Activated CD8-positive, alpha-beta memory T cell treated with anti-CD3 and anti-CD28 coated beads, Interleukin-2, amount 50 U/mL, for 24 hours (primary cell): ENCODE measurements around the gene HSF5.
A peak's percentile ranks its signal among the peaks of the same experiment; 100 is the strongest.
"Not testable (repeated sequence)": the region's sequence is repeated elsewhere in the genome, so short reads cannot be mapped to it uniquely, and the experiment has no call there.

Experiments used
- DNase-seq: peaks from one replicate; pipeline ENCODE4 v3.0.0-alpha.2; 2020; ENCODE audit errors: extremely low read depth

Gene HSF5

GRCh38 chr17:58516644-58517377, 28.6 kb upstream of the HSF5 start:
- DNase-seq = no peak

GRCh38 chr17:58515286-58515685, 27.1 kb upstream of the HSF5 start:
- DNase-seq = no peak

GRCh38 chr17:58514770-58515157, 26.6 kb upstream of the HSF5 start:
- DNase-seq = no peak

- DNase-seq = peak; percentile 39
Observed at GRCh38 chr17:58513965-58514769, 26.0 kb upstream of the HSF5 start, which contains the start of gene MTMR4. MTMR4 (minus strand) TSS chr17:58514638; CDS start chr17:58514407, 231 bp downstream.

GRCh38 chr17:58513267-58513964, 25.2 kb upstream of the HSF5 start:
- DNase-seq = no peak

GRCh38 chr17:58510075-58510474, 21.9 kb upstream of the HSF5 start:
- no peak for DNase-seq

- no peak for DNase-seq
Observed at GRCh38 chr17:58508341-58509067, 20.3 kb upstream of the HSF5 start.

- no peak for DNase-seq
Observed at GRCh38 chr17:58507123-58507634, 19.0 kb upstream of the HSF5 start.

- no peak for DNase-seq
Observed at GRCh38 chr17:58506354-58507080, 18.3 kb upstream of the HSF5 start.

- DNase-seq = no peak
Observed at GRCh38 chr17:58504826-58505351, 16.7 kb upstream of the HSF5 start.

- DNase-seq = no peak
Observed at GRCh38 chr17:58503866-58504265, 15.7 kb upstream of the HSF5 start.

GRCh38 chr17:58503134-58503533, 14.9 kb upstream of the HSF5 start:
- DNase-seq = not testable (repeated sequence)

GRCh38 chr17:58501451-58501850, 13.2 kb upstream of the HSF5 start:
- no peak for DNase-seq

- DNase-seq = no peak
Observed at GRCh38 chr17:58498177-58498828, 10.1 kb upstream of the HSF5 start.

- DNase-seq = no peak
Observed at GRCh38 chr17:58493506-58493905, 5.3 kb upstream of the HSF5 start.

- DNase-seq = no peak
Observed at GRCh38 chr17:58492238-58493121, 4.3 kb upstream of the HSF5 start.

- DNase-seq = no peak
Observed at GRCh38 chr17:58491510-58492045, 3.4 kb upstream of the HSF5 start.

- DNase-seq = no peak
Observed at GRCh38 chr17:58488428-58488890, 251 bp upstream of the HSF5 start.

- no peak for DNase-seq
Observed at GRCh38 chr17:58484600-58484999, 3.6 kb downstream of the HSF5 start.
